GM18526 (cell line): Measurements from ENCODE around the gene TP63.

Source experiments
- POLR2A ChIP-seq: IDR thresholded peaks from 3 replicates; pipeline ENCODE4 v1.6.1; 2011; ENCODE audit not compliant: insufficient read length; ENCODE audit errors: extremely low read depth

TP63 gene

DNA sequence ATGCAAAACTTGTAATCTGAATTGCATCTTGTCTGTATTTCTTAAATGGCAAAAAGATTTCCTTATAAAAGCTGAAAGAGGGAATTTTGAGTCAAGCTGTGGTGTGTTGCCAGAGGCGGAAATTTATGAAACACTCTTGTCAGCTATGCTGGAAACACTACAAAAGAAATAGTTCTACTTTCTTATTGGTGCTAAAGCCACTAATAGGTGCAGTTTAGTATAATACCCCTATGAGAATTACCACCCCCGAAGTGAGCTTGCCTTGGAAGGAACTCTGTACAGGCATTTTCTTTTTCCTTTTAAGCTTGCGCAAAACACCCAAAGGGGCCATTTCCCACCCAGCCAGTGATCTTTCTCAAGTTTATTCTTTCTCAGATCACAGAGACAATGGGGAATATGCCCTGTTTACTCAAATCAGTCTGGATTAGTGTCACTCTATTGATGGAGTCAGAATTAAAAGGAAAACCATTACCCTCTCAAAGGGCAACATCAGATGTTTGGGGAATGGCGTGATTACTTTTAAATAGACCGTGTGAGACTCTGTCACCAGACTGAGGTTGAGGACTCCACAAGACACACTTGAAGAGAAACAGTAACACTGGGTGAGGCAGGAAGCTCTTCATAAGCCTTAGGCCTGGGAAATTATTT, 166.0 kb downstream of the TP63 start:
- no peak for TF ChIP-seq POLR2A

DNA sequence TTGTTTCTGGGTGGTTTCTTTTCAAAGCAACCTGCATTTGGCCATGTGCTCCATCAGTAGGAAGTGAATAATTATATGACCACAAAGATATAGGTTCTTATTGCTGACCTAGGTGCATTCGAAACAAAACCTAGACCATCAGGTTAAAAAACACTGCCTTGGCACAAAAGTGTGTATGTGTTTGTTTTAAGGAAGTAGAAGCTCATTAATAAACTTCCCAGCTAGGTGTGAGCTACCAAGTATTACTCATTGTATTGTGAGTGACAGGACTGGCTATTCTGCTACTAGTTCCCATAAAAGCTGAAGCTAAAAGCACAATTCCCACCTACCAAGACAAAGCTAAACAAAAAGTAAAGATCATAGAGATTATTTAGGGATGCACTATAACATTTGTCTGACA, 168.2 kb downstream of the TP63 start:
- TF ChIP-seq POLR2A: no peak

DNA sequence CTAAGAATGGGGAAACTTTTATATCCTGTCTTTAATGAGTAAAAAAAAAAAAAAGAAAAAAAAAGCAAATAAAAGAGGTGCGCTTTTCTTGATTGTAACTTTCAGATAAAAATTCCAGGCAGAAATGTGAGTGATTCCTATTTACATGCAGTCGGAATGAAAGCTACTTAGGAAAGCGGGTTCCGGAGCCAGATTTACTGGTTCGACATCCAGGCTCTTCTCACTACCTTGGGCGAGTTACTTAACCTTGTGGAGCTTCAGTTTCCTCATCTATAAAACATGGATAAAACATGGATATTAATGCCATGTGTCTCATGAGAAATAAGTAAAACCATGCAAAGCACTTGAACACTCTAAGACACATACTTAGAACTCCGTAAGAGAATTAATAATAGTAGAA, 169.2 kb downstream of the TP63 start:
- no peak for TF ChIP-seq POLR2A

DNA sequence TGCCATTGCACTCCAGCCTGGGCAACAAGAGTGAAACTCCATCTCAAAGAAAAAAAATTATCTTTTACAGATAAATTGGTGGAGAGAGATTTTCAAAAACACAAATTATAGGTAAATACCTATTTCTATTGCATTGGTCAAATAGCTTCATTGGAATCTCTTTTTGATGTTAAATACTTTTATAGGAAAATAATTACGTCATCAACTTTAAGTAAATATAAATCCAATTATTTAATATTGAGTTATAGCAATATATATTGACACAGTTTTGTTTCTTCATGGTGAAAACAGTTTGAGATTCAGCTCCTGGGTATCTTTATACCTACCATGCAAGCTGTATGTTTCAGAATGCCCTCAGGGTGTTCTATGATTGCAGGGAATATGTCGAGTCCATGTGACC, 172.1 kb downstream of the TP63 start:
- no peak for TF ChIP-seq POLR2A

DNA sequence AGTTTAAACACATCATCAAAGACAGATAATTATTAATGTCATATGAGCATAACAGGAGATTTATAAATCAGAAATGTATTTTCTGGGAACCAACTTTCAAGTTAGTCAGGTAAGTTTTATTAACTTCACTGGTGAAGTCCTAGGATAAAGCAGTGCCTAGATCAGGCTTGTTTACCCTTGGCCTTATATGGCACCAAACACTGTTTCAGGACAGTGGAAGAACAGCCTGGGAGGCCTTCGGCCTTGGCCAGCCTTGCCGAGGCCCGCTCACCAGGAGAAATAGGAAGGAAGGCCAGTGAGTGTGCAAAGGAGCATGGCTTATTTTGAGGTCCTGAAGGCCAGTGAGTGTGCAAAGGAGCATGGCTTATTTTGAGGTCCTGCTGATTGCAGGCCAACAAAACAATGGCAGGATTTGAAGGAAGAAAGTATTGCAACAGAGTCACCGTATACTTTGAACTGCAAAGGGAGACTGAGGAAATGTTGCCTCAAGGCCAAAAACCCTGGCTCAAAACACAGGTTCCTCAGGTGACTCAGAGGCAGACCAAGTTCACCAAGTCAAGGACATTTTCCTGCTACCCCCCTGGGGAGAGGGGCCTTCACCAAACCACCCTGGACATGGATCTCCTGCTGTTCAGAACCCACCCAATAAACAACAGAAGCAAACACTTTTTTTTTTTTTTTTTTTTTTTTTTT, 174.3 kb downstream of the TP63 start:
- no peak for TF ChIP-seq POLR2A

DNA sequence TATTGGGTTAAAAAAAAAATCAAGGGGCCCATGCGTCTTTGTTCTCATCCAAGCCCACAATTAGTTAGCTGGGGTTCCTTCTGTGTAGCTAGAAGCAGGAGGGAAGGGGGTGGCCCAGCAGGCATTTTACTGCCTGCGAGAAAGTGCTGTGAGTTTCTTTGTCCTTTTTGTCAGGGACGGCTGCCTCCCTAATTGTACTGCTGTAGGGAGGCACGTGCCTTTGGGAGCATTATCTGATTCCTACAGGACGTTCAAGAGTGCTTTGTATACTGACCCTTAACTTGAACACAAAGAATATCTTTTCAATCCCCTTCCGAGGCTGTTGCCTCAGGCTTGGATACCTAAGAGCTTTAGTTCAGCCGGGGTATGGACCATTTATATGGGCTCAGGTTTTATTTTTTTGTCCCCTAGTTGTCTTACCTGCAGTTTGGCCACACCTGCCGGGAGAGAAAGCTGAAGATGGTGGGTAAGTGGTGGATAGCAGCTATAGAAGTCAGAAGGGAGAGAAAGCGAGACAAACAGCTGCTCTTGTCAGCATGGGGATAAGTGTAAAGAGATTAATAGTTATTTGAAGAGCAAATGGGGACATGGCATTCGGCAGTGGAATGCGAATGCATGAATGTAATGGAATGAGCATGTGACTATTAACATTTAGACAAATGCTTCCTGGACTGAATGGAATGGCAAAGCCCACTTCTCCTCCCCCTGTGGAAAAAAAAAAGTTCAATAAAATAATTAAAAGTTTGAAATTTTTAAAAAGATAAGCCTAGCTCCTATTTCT, 175.2 kb downstream of the TP63 start:
- TF ChIP-seq POLR2A: no peak

DNA sequence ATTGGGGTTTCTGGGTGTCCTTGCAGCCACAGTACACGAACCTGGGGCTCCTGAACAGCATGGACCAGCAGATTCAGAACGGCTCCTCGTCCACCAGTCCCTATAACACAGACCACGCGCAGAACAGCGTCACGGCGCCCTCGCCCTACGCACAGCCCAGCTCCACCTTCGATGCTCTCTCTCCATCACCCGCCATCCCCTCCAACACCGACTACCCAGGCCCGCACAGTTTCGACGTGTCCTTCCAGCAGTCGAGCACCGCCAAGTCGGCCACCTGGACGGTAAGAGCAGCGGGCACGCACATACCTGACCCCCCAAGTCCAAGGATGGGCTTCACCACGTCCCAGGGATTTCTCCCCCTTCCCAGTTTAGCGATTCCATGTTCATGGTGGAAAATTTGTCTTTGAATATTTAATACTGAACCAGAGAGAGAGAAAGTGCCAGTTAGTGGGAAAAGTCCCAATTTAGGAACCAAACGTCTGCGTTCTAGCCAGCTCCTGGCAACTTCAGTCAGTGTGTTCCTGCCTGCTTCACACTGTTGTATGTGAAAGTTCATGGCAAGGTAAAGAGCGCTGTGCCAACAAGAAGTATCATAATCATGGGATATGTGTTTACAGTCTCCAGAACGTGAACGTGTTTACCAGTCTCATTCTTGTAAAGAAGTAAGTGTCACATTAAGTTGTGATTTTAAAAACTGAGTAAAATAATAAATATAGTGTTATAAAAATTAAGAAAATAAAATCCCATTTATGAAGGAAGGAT, 177.2 kb downstream of the TP63 start:
- TF ChIP-seq POLR2A: no peak

DNA sequence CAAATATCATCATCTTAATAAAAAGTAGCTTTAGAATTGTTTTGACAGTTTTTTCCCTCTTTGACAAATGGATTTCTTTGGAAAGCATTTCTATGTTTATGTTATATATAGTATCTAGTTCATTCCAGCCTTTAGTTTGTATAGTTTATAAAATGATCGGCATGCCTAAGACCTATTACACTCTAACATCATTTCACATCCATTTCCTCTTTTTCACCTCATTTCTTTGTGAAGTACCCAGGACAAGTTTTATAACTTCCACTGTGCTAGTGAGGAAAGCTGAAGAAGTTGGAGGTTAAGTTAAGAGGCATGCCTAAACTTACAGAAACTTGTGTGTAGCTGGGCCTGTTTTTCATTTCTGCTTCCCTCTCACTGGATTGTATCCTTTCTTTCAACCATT, 178.4 kb downstream of the TP63 start:
- no peak for TF ChIP-seq POLR2A

DNA sequence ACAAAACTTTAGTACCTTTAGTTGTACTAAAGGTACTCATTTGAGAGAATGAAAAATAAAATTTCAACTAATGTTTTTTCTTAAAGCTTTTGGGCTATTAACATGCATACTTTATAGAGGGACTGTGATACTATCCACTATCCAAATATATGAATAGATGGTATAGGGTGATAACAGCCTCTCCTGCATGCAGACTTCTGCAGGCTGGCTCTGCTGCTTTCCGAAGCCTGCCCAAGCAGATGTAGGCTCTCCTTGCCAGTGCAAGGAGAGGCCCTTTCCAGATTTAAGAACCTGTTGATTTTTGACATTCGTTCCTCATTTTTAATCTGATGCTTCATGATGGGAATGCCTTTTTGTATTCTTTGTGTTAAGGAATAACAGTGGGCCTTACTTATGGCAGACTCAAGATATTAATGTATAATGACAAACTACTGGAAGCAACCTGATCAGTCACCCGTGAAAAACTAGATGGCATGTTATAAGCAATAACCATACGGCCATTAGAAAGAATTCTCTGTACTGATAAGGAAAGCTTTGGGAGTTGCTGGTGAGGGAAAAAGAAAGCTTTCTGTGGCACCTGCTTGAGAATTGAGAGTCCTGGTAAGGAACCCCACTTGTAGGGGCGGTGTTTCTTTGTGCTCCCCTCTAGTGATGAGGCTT, 181.7 kb downstream of the TP63 start:
- no peak for TF ChIP-seq POLR2A

DNA sequence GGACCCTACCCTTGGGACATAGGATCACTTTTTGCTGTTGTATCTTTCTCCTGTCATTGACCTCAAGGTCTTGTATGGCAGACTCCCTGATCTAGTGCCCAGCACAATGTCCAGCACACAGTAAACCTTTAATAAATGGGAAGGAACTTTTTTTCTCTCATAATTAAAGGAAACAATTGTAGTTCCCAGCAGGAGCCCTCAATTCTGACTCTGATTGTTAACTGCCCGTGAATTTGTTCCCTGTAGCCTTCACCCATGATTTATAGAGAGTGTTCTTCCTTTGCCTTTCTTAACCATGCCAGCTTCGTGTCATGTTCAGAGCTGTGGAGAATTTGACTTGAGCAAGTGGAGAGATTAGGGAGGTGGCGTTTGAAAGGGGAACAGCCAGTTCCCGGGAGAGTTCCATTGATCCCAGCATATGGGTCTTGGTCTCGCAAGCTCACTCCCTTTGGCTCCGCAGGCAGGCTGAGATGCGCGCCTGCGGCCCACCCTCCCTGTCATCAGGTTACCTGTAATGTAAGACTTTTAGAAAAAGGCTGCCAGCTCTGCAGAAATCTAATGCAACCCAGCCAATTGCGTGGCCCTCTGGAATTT, 182.6 kb downstream of the TP63 start:
- no peak for TF ChIP-seq POLR2A

DNA sequence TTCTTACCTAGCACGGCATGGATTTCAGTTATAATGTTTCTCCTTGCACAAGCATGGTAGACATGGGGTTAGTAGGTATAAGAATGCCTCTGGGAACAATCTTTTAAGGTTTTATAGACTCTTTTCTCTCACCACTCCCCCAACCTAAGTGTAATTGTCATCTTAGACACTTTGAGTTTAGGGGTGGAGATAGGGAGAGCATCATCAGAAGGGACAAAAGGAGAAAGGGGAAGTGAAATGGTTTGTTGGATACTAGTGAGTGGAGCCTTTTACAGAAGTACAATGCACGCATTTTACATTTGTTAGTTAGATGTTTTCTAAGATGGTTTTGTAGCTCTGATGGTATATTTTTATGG, 189.2 kb downstream of the TP63 start:
- TF ChIP-seq POLR2A: no peak

DNA sequence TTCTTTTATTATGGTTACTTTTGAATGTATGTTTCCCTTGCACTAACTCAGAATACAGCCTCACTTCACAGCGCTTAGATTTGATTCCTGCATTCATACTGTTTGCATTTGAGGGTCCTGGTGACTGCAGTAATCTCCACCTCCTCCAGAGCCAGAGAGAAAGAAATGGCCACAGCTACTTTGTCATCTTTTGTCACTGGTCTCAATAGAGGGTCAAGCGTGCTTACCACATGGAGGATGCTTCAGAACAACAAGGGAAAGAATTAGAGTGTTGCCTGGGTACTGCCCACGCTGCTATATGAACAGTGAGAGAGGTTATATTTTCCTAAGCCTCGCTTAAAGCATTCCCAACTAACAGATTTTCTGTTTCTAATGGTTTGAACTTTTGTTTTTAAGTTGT, 190.1 kb downstream of the TP63 start:
- TF ChIP-seq POLR2A: no peak

DNA sequence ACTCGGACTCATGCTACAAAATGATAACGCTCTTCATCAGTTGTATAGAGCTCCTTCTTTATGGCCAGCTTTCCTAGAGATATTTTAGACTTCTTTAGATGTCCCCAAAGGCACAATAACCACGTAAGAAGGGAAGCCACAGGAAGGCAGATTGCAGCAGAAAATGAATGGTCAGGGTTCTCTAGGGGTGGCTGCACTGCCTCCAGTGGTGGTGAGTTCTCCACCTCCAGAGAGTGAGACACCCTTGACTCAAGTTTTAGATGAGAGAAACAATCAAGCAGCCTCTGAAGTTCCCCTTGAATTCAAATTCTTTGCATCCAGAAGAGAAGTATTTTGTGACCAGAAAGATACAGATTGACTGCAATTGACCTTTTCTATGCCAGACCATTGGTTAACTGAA, 191.5 kb downstream of the TP63 start:
- no peak for TF ChIP-seq POLR2A

DNA sequence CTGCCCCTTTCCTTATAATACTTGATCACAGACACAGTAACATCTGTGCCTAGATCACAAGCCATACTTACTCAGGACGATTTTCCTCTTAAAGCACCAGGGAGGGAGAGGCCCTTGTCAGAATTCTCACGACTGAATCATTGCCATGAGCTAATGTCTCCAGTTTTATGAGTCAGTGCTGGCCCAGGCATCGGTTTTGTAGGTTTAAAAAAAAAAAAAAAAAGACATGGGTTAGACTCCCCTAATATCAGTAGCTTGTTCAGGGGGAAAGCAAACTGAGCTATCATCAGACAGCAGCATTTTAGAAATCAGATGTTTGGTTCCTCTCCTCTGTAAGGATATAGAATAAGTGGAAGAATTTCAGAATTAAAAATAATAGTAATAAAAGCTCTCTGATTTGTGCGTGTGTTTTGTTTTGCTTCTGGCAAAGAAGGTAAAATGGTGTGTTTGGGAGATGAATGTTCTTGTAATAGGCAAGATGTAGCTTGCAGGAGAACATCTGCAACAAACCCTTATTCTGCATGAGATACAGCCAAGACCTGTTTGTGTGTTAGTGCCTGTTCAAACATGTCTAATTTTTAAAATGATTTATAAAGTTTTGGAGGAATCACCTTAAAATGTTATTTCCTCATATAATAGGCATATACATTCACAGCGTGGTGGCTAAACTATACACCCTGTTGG, 193.6 kb downstream of the TP63 start:
- TF ChIP-seq POLR2A: no peak

DNA sequence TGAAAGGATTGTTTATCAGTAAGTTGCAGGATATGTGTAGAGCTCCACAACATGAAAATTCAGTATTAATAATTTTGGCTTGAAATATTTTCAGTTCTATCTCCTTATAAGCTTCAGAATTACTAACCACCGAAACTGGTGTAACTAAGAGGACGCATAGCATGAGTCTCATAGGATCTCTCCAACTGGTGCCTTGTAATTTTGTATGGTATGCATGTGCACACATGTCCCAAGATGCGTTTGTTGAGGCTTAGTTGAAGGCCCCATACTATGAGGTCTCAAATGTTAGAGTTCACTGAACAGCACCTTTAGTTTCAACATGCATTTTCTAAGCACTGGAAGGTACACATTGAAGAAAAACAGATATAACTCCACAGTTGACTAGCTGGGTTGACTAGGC, 195.4 kb downstream of the TP63 start:
- no peak for TF ChIP-seq POLR2A

DNA sequence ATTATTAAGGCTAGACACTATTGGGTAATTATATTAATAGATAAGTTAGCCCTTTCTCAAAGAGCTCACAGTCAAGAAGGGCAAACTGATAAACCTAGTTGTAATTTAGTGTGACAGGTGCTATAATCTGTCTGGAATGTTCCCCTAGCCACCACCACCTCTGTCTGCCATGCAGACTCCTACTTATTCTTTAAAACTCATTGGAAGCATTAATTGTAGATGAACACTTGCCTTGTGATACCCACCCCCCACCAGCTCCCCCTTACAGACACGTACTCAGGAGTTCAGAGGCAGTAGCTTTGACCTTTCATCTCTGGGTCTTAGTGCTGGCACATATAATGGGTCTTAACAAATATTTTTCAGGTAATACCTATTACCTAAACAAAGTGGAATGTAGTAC, 195.9 kb downstream of the TP63 start:
- TF ChIP-seq POLR2A: no peak
